Hematopoietic multipotent progenitor cell treated with erythropoietin and hydrocortisone succinate and interleukin-3 and kit ligand, for 15 days (in vitro differentiated cells): ENCODE measurements around the gene FASN.
A peak's percentile ranks its signal among the peaks of the same experiment; 100 is the strongest.

ENCODE experiments used
- DNase-seq: peaks from one replicate; pipeline ENCODE4 v3.0.0-alpha.2; 2015; ENCODE audit warnings: low spot score

Gene FASN

GRCh38 chr17:82056729-82057621, 41.1 kb downstream of the FASN start:
- DNase-seq = no peak

- DNase-seq = no peak
Observed at GRCh38 chr17:82055965-82056728, 41.9 kb downstream of the FASN start.

- DNase-seq = no peak
Observed at GRCh38 chr17:82055023-82055964, 42.7 kb downstream of the FASN start.

GRCh38 chr17:82054351-82055022, 43.5 kb downstream of the FASN start:
- no peak for DNase-seq

GRCh38 chr17:82053556-82054263, 44.3 kb downstream of the FASN start:
- DNase-seq = no peak

GRCh38 chr17:82053130-82053529, 44.9 kb downstream of the FASN start:
- no peak for DNase-seq

- no peak for DNase-seq
Observed at GRCh38 chr17:82052638-82053059, 45.4 kb downstream of the FASN start.

GRCh38 chr17:82051776-82052637, 46.0 kb downstream of the FASN start, which contains the start of the genes GPS1 and RFNG:
GPS1 (plus strand) TSS chr17:82051898; CDS start chr17:82051932, 34 bp downstream.
RFNG (minus strand) TSS chr17:82051811; CDS start chr17:82051766, 45 bp downstream.
- peak; percentile 79 for DNase-seq

- DNase-seq = no peak
Observed at GRCh38 chr17:82050761-82051641, 47.0 kb downstream of the FASN start.

GRCh38 chr17:82050152-82050760, 47.8 kb downstream of the FASN start:
- DNase-seq = no peak

- DNase-seq = no peak
Observed at GRCh38 chr17:82049521-82049971, 48.5 kb downstream of the FASN start.

- DNase-seq = no peak
Observed at GRCh38 chr17:82049106-82049505, 48.9 kb downstream of the FASN start.

- DNase-seq = no peak
Observed at GRCh38 chr17:82048571-82048971, 49.5 kb downstream of the FASN start.

- DNase-seq = no peak
Observed at GRCh38 chr17:82047914-82048570, 50.0 kb downstream of the FASN start.

- no peak for DNase-seq
Observed at GRCh38 chr17:82047379-82047778, 50.7 kb downstream of the FASN start.

GRCh38 chr17:82046903-82047302, 51.1 kb downstream of the FASN start:
- DNase-seq = no peak

GRCh38 chr17:82045936-82046484, 52.0 kb downstream of the FASN start:
- DNase-seq = no peak
